Measurements from ENCODE around the gene CACNA1C.

Gene CACNA1C

DNA sequence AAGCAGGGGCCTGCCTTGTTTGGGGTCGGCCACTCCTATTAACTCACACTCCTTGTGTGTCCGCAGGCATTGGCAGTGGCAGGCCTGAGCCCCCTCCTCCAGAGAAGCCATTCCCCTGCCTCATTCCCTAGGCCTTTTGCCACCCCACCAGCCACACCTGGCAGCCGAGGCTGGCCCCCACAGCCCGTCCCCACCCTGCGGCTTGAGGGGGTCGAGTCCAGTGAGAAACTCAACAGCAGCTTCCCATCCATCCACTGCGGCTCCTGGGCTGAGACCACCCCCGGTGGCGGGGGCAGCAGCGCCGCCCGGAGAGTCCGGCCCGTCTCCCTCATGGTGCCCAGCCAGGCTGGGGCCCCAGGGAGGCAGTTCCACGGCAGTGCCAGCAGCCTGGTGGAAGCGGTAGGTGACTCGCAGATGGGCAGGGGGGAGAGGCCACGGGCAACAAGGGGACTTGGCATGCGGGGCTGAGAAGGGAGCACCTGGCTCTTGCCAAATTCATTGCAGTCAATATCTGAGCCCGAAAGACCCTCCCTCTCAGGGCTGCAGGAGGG, 635.7 kb downstream of the CACNA1C start:
- DNase-seq (ENCODE audit: low read depth in 3 of 3): no peak

DNA sequence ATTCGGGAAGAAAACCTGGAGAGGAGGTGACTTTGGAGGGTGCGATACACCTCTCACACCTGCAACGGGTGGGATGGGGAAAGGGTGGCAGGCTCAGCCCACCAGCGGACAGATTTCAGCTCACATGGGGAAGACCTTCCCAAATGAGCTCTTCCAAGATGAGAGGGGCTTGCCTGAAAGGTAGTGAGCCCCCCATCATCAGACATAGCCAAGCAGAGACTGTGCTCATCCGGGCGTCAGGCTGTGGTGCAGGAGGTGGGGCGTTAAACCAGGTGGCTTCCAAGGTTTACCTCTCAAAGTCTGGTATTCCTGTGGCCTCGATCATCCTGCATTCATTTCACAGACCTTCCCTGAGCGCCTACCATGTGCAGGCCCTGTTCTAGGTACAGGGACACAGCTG, 636.6 kb downstream of the CACNA1C start:
- no peak for DNase-seq (ENCODE audit: low read depth in 3 of 3)

DNA sequence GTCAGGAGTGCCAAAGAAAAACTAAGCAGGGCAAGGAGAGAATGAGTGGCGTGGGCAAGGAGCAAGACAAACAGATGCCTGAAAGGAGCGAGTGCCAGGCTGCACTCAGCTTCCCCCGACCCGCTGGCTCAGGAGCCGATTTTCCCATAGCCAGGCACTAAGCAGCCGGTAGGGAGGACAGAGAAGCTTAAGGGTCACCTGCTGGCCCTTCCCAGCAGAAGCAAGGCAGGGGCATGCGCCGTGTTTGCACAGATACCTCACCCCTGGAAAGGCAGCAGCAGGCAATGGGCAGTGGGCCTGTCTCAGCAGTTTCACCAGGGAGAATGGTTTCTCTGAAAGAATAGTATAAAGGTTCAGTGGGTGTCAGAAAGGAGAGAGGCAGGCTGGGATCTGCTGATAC, 637.1 kb downstream of the CACNA1C start:
- no peak for DNase-seq (ENCODE audit: low read depth in 3 of 3)

DNA sequence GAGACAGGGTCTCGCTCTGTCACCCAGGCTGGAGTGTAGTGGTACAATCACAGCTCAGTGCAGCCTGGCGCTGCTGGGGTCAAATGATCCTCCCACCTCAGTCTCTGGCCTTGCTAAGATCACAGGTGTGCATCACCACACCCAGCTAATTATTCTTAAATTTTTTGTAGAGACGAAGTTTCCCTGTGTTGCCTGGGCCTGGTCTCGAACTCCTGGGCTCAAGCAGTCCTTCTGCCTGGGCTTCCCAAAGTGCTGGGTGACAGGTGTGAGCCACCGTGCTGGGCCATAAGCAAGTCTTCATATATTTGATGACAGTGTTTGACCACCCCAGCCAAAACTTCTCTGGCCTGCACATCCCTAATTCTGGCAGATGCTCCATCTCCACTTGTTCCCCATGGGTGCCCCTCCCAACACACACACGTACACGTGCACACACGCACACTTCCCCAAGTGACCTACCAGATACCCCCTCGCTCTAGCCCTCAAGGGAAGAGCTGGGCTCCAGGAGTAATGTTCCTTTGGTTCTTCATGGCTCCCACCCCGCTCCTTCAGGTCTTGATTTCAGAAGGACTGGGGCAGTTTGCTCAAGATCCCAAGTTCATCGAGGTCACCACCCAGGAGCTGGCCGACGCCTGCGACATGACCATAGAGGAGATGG, 637.7 kb downstream of the CACNA1C start:
- no peak for DNase-seq (ENCODE audit: low read depth in 3 of 3)

DNA sequence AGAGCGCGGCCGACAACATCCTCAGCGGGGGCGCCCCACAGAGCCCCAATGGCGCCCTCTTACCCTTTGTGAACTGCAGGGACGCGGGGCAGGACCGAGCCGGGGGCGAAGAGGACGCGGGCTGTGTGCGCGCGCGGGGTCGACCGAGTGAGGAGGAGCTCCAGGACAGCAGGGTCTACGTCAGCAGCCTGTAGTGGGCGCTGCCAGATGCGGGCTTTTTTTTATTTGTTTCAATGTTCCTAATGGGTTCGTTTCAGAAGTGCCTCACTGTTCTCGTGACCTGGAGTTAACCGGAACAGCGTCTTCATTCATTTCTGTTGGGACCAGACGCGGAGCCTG, 638.2 kb downstream of the CACNA1C start:
- DNase-seq (ENCODE audit: low read depth in 3 of 3): peak; percentile 17 to 40 (median 23)

DNA sequence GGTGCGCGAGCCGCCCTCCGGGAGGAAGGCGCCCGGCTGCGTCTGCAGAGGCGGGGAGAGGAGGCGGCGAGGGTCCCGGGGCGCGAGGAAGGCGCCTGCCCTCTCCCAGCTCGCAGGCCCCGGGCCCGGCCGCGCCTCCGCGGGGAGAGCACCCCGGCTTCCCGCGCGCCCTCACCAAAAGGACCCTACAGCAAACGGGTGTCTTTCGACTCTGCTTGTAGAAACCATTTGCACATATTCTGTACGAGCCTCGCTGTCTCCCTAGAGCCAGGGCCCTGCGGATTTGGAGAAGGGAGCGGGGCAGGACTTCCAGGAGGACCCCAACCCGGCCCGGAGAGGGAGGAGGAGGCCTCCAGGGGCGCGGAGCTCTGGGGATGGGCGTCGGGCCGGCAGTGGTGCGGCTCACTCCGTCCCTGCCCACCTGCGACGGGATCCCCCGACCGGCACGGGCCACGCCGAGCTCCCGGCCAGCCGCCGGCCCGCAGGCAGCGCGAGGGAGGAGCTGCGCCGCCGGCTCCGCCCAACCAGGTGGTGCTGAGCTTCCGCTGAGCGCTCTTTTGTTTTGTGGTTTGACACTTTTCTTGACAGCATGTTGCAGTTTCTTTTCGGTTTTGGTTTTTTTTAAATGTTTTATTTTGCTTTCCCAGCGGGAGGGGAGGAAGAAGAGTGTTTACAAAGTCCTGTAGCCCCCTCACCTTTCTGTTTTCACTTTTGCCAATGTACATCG, 638.7 kb downstream of the CACNA1C start:
- DNase-seq (ENCODE audit: low read depth in 3 of 3): peak in 2 of 3 experiments; percentile 18 to 30

DNA sequence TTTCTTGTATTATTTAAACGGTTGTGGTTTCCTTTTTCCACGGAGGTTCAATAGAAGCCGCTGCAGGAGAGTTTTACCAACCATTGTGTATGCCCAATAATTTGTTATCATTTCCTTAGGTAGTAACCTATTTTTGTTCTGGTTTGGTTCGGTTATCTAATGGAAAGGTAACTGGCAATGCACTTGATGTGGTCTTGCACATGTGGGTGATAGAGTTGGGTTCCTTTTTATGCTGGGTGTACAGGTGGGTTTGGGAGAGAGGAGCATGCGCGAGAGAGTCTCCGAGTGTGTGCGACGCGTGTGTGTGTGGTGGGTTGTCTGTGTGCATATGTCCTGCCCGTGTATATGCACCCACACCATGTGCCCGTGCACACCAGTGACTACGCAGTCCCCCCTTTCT, 639.3 kb downstream of the CACNA1C start:
- no peak for DNase-seq (ENCODE audit: low read depth in 3 of 3)

DNA sequence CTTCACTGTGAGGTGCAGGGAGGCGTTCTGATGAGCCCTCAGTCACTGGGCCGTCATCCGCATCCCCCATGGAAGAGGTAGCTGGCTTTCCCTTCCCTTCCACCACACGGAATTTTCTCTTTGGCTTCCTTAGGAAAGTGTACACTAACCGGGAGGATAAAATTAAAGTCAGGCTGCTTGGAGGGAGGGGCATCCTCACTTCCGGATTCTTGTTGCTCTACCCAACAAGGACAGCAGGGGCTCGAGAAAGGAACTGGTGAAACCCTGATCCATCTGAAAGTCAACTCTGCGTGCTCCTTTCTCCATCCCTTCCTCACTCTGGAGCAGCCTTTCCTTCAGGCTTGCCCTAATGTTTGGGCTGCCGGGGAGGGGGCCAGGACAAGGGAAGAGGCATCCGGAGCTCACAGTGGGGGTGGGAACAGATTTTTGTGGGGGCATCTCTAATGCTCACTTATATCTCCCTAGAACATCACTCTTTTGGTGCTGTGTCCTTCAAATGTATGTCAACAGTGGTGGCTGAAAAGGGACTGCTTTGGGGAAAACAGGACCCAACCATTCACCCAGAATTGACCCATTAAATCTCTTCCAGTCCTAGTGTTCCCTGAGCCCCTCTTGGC, 640.6 kb downstream of the CACNA1C start:
- DNase-seq (ENCODE audit: low read depth in 3 of 3): no peak

DNA sequence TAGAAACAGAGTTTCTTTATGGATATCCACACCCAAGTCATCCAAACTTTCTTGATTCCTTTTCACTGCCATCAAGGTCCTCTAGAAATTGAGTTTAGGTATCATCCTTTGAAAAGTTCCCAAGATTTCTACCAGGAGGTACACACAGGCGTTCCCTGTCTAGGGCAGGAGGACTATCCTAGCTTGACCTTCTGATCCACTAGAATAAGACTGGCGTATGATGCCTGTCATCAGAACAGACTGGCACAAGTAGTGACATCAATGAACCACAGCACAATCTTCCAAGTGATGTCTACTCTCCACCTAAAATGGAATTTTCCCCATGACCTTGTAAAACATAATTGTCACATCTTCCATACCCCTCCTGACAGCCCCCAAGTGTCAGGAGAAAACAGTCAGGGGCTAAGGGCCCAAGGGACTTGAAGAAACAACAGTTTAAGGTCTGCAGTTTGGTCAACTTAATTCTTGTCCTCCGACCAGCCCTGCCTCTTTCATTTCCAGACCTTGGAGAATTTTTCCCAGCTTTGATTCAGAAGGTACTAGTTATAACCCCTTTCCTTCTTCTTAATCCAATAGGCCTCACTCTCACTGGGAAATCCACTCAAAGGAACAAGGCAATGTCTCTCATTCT, 641.3 kb downstream of the CACNA1C start:
- no peak for DNase-seq (ENCODE audit: low read depth in 3 of 3)

DNA sequence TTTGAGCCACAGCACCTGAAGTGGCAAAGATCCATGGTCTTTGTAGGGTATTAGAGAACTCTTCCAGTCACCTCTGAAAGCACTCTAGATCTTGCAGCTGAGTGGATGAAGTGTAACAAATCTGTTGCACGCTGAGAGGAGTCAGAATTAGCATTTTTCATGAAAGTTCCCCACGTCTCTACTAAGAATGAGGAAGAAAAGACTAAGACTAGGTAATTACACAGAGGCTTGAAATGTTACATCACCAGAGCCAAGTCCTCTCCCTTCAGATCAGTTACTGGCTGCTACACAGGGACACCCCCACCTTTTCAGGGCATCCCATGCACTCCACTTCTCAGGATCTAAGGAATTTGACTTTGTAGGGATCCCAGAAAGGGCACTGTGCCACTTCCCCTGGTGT, 643.3 kb downstream of the CACNA1C start:
- DNase-seq (ENCODE audit: low read depth in 3 of 3): no peak

DNA sequence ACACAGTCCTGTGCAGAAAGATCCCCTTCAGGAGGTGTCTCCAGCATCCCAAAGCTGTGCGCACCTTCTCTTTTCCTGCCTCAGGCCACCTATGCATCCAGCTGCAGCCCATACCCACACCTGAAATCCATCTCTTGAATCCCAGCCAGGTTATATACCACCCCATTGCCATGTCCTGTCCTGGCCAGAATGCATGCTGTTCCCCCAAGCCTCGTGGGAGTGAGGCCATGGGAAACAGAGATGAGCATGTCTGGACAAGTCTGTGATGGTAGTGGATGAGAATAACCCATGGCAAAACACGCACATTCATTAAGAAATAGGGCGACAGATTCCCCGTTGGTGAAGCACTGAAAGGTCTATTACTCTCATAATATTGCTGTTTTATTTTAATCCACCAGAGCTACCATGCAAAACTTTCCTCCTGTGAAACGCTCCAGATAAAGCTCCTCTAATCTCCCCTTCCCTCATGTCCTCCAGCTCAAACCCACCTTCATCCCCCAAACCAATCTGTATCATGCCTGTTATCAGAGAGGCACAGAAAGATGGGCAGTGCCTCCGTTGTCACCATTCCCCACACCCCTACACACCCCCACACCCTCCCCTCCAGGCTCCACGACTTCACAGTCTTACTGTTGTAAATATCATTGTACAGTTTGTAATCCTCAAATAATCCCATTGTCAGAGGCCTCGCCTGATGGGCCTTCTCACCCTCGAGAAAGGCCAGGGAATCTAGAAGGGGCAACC, 644.4 kb downstream of the CACNA1C start:
- DNase-seq (ENCODE audit: low read depth in 3 of 3): no peak

DNA sequence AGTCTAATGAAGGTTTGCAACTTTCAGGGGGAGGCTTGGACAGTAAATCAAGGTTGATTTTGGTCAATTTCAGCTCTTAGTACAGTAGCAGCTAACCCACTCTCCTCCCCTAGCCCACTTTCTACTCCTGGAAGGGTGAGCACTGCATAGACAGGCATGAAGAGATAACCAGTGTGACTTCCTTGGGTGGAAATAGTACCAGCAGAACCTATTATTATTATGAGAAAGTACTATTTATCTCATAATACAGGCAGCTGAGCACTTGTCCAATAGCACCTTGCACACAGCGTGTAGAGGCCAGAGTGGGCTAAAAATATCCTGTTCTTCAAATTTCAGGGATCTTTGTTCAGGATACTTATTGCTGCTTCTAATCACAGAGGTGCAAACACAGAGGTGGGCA, 645.8 kb downstream of the CACNA1C start:
- no peak for DNase-seq (ENCODE audit: low read depth in 3 of 3)

DNA sequence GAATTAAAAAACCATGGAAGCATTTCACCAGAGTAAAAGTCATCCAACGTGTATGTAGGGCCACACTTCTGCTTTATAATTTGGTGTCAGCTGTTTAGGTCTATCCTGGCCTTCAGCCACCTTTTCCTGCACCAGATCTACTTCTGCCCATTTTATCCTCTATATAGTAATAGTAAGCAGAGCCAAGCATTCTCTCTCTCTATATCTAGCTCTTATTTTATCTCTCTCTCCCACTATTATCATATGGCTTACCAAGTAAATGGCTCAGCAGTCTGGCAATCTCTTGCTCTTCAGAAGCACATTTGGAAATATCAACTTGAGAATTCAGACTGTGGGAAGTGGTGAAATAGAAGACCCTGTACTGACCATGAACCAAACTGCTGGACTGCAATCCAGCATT, 657.9 kb downstream of the CACNA1C start:
- DNase-seq (ENCODE audit: low read depth in 3 of 3): no peak

DNA sequence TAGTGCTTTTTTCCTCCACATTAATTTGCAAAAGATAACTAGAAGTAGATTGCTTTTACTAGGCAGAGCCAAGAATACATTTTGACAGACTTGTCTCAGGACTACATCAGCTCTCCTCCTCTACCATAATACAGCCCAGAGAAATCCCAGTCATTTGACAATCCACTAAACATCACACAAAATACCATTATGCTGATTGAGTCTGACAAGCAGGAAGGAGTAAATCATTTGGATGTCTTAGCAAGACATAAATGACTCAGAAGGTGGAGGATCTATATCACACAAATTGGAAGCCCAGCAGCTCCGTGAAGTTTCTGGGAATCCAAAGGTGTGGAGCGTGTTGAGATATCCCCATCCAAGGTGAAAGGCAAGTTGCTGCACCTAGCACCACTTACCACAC, 666.6 kb downstream of the CACNA1C start:
- no peak for DNase-seq (ENCODE audit: low read depth in 3 of 3)

DNA sequence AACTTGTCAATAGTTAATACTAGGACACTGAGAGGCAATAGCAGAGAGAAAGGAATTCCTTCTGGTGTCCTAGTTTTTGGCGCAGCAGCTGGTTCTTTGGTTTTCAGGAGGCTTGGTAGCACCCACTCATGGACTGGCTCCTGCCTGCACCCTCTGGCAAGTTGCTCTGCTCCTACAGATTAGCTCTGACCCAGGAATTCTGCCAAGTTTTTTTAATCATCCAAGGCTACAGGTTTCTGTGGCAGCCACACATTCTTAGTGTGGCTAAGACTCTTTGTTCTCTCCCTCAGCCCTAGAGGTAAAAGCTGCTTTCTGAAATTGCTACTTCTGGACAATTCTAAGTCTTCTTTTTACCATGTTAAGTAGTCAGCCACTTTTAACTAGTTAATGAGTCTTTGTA, 670.0 kb downstream of the CACNA1C start:
- no peak for DNase-seq (ENCODE audit: low read depth in 3 of 3)

DNA sequence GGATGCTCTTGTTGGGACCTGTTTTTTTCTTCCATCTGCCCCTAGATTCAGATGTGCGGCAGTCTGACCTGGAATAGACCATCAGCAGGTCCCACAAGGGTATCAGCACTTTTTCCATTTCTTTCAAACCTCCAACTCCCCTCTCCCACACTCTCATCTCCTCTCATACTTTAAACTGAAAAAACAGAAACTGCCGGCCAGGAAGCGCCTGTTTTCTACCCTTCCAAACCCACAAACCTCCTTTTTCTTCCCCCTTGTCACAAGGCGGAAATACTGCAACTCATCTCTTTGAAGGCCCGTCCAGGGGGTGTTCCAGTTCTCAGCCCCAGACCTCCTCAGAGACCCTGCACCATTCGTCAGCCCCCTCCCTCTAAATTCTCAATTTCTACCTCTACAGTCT, 679.5 kb downstream of the CACNA1C start:
- DNase-seq (ENCODE audit: low read depth in 3 of 3): no peak

DNA sequence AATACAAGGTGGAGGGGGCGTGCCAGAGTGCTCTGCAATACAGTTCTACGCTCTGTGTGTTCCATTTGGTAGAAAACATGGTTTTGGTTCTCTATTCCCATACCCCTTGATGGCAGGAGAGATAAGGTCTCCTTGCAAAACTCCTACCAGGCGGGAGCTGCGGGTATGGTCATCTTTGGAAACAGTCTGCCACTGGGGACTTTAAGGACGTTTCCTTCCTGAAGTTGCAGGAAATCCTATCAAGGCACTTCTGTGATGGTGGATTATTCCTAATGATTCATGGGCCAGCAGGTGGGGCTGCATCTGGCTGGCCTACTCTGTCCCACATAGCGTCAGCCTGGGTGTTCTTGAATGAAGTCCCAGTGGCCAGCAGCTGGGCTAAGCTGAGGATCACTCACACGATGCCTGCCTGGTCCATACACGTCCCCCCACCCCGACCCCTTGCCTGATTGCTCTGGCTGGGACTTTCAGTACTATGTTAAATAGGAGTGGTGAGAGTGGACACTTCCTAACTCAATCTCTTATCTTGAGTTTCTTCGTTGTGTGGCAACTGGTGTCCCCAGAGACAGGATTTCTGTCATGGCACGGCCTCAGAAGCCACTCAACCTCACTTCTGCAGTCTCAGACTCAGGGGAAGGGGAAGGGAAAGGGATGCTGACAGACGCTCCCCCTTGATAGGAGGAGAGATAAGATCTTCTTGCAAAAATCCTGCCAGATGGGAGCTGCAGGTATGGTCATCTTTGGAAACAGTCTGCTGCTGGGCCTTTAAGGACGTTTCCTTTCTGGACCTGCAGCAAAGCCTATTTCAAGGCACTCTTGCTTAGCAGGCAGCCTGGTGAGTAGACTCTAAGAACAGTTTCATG, 680.9 kb downstream of the CACNA1C start:
- DNase-seq (ENCODE audit: low read depth in 3 of 3): no peak

DNA sequence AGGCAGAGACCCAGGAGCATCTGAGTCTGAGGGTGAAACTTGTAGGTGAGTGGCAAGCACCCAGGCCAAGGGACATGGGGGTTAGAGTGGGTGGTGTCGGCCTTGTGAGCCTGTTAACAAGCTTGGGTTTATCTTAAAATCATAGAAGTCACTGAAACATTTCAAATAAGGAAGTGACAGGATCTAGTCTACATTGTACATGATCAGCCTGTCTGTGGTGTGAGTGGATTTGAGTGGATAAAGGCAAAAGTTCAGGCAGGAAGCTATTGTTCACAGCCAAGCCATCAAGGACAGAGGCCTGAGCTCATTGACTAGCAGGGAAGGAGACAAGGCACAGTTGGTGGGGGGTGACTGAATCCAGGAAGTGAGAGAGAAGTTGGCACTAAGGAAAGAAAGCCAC, 682.6 kb downstream of the CACNA1C start:
- DNase-seq (ENCODE audit: low read depth in 3 of 3): no peak

DNA sequence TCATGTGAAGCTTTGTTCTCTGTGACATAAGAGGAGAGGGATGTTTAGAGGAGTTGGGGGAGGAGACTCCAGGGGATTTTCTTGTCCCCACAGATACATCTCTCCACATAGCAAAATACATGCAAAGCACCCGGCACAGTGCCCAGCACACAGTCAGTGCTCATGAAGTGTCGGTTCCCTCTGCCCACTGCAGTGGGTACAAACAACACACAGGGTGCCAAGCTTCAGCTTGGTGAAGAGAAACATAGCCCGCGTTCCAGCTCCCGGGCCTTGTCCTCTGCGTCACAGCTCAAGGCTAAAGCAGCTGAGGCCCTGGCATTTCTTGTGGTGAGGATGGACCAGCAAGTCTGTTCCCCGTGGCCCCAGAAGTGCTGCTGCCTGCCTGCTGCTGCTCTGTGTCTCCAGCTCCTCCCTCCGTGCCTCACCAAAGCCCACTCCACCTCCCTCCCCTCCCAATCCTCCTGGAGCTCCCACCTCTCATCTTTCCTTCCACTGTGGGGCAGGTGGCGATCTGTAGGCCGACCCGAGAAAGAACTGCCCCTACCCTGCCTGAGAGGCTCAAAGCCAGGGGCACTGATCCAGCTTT, 685.0 kb downstream of the CACNA1C start:
- no peak for DNase-seq (ENCODE audit: low read depth in 3 of 3)

DNA sequence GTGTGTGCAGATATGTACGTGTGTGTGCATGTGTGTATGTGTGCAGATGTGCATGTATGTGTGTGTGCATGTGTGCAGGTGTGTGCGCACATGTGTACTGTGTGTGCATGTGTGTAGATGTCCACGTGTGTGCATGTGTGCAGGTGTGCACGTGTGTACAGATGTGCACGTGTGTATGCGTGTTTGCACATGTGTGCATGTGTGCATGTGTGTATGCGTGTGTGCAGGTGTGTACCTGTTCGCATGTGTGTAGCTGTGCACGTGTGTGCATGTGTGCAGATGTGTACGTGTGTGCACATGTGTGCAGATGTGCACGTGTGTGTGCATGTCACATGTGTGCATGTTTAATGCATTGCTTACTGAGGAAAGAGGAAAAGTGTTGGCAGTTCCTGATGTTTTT, 686.3 kb downstream of the CACNA1C start:
- DNase-seq (ENCODE audit: low read depth in 3 of 3): no peak
